Stimulated activated CD4-positive, alpha-beta T cell treated with anti-CD3 and anti-CD28 coated beads, Interleukin-4, amount 100 ng/mL, for 48 hours (primary cell): ENCODE data around the gene LRRC14B.

Source experiments
- DNase-seq, 2 donors: peaks; one replicate each; pipeline ENCODE4 v3.0.0-alpha.2; 2020; ENCODE audit warnings: low read depth in 2 of 2

Gene LRRC14B

GRCh38 chr5:191036-191948 is at the start of gene LRRC14B:
Gene LRRC14B, plus strand, starts transcription at chr5:191495. Its CDS starts 44 bp downstream, at chr5:191539.
- no peak for DNase-seq

- DNase-seq = no peak
Observed at GRCh38 chr5:141761-142160, 49.5 kb upstream of the LRRC14B start.

- DNase-seq = no peak
Observed at GRCh38 chr5:142246-142810, 49.0 kb upstream of the LRRC14B start.

GRCh38 chr5:143041-143440 is 48.3 kb upstream of the LRRC14B start:
- no peak for DNase-seq

GRCh38 chr5:144941-145340 is 46.4 kb upstream of the LRRC14B start:
- DNase-seq = no peak

- no peak for DNase-seq
Observed at GRCh38 chr5:145585-146323, 45.5 kb upstream of the LRRC14B start.

- DNase-seq = no peak
Observed at GRCh38 chr5:147751-148150, 43.5 kb upstream of the LRRC14B start.

- DNase-seq = no peak
Observed at GRCh38 chr5:149745-150485, 41.4 kb upstream of the LRRC14B start.

- no peak for DNase-seq
Observed at GRCh38 chr5:150746-151145, 40.5 kb upstream of the LRRC14B start.

- DNase-seq = no peak
Observed at GRCh38 chr5:152077-152476, 39.2 kb upstream of the LRRC14B start.

GRCh38 chr5:153256-153655 is 38.0 kb upstream of the LRRC14B start:
- no peak for DNase-seq

- no peak for DNase-seq
Observed at GRCh38 chr5:154236-154635, 37.1 kb upstream of the LRRC14B start.

- DNase-seq = no peak
Observed at GRCh38 chr5:154826-155225, 36.5 kb upstream of the LRRC14B start.

- no peak for DNase-seq
Observed at GRCh38 chr5:155651-156410, 35.5 kb upstream of the LRRC14B start.

- no peak for DNase-seq
Observed at GRCh38 chr5:156411-157072, 34.8 kb upstream of the LRRC14B start.

- DNase-seq = no peak
Observed at GRCh38 chr5:157126-157715, 34.1 kb upstream of the LRRC14B start.

- no peak for DNase-seq
Observed at GRCh38 chr5:157801-158200, 33.5 kb upstream of the LRRC14B start.

- DNase-seq = no peak
Observed at GRCh38 chr5:158807-159447, 32.4 kb upstream of the LRRC14B start.

- no peak for DNase-seq
Observed at GRCh38 chr5:159448-160172, 31.7 kb upstream of the LRRC14B start.
